Measurements from ENCODE around the gene PCBP3. TPM values are rescaled to one million over a fixed set of nuclear protein-coding genes. Genes with fewer than 3 reads are reported as not detected.

Gene PCBP3
- total RNA-seq, 1 experiment from 2014 or later: 0.23 TPM

DNA sequence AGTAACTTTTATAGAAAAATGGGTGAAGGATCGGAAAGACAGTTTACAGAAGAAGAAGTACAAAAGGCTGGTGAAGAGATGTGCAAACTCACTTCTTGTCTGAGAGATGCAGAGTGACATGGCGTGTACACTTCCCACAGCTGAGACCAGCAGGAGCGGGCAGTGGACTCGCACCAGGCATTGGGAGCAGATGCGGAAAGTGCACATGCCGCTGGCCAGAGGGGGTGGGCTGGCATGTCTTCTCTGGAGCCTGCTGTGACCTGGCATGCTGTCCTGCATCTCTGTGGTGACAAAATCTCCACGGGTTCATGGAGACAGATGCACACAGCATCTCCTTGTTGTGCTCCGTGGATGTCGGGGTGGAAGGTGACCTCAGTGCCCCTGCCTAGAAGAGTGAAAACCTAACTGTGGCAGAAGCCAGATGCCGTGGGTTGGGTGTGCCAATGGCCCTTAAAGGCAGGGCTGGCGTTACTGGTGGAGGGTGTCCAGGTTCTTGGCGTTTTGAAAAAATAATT, 209.4 kb downstream of the PCBP3 start:
- no peaks in the 10 kb centered on the region for H3K9me3 ChIP-seq

GRCh38 chr21:45853703-45854342, 210.3 kb downstream of the PCBP3 start:
- DNase-seq: no peak
- no peaks in the 10 kb centered on the region for H3K36me3 ChIP-seq
- no peak overlapping the region for H3K4me3 ChIP-seq
- no peaks in the 10 kb centered on the region for H3K27me3 ChIP-seq
- H3K9me3 ChIP-seq: no peaks in the 10 kb centered on the region

More for the DNA sequence above, 209.4 kb downstream of the PCBP3 start:
- H3K4me3 ChIP-seq: no peak overlapping the region
- H3K27me3 ChIP-seq: no peaks in the 10 kb centered on the region
- H3K36me3 ChIP-seq: no peaks in the 10 kb centered on the region
- DNase-seq: no peak

DNA sequence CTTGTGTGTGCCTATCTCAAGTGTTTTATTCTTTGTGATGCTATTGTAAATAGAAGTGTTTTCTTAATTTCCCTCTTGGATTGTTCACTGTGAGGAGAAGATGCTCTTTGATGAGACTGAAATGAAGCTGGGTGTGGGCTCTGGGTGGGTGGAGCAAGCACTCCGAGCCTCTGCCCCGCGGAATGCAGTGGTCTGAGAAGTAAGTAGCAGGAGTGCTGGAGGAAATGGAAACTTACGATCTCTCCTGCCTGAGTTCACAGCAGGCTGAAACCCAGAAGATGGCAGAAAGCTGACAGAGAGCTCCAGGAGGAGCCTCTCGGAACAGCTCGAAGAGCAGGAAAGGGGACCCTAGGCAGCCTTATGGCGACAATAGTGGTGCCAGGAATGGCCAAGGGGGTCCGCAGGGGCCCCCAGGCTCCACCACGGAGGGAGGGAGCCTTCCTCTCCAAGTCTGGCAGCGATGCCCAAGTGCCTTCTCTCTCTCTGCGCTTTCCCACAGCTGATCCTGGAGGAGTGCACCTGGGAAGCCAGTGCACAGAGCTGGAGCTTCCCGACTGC, 211.2 kb downstream of the PCBP3 start:
- Histone ChIP-seq H3K27me3 (no peaks in the 10 kb centered on the region), H3K9me3 (no peaks in the 10 kb centered on the region), H3K36me3 (no peaks in the 10 kb centered on the region), H3K4me3 (no peak overlapping the region)
- DNase-seq: no peak

- DNase-seq: no peak
- H3K9me3 ChIP-seq: no peaks in the 10 kb centered on the region
- H3K36me3 ChIP-seq: no peaks in the 10 kb centered on the region
- no peak overlapping the region for H3K4me3 ChIP-seq
- H3K27me3 ChIP-seq: no peaks in the 10 kb centered on the region
Measured at GRCh38 chr21:45855248-45855811, 211.8 kb downstream of the PCBP3 start.

DNA sequence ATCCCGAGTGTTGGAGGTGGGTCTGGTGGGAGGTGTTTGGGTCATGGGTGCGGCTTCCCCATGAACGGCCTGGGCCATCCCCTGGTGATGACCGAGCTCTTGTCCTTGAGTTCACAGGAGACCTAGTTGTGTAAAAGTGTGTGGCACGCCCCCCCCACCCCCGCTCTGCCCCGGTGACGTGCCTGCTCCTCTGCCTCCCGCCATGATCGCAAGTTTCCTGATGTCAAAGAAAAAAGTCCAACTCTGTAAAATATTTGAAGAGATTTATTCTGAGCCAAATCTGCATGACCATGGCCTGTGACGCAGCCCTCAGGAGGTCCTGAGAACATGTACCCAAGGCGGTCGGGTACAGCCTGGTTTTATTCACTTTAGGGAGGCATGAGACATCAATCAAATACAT, 212.9 kb downstream of the PCBP3 start:
- no peaks in the 10 kb centered on the region for H3K36me3 ChIP-seq
- H3K4me3 ChIP-seq: no peak overlapping the region
- DNase-seq: no peak
- no peaks in the 10 kb centered on the region for H3K27me3 ChIP-seq
- no peaks in the 10 kb centered on the region for H3K9me3 ChIP-seq

GRCh38 chr21:45856906-45857305, 213.4 kb downstream of the PCBP3 start:
- DNase-seq: no peak
- H3K27me3 ChIP-seq: no peaks in the 10 kb centered on the region
- H3K9me3 ChIP-seq: no peaks in the 10 kb centered on the region
- no peaks in the 10 kb centered on the region for H3K36me3 ChIP-seq
- no peak overlapping the region for H3K4me3 ChIP-seq

GRCh38 chr21:45857761-45858160, 214.2 kb downstream of the PCBP3 start:
- DNase-seq: no peak

GRCh38 chr21:45858180-45858579, 214.7 kb downstream of the PCBP3 start:
- no peak overlapping the region for H3K4me3 ChIP-seq
- no peaks in the 10 kb centered on the region for H3K27me3 ChIP-seq
- no peaks in the 10 kb centered on the region for H3K9me3 ChIP-seq
- H3K36me3 ChIP-seq: no peaks in the 10 kb centered on the region
- DNase-seq: no peak

More at GRCh38 chr21:45857761-45858160, 214.2 kb downstream of the PCBP3 start:
- Histone ChIP-seq H3K27me3 (no peaks in the 10 kb centered on the region), H3K4me3 (no peak overlapping the region), H3K9me3 (no peaks in the 10 kb centered on the region), H3K36me3 (no peaks in the 10 kb centered on the region)

GRCh38 chr21:45859041-45859761, 215.7 kb downstream of the PCBP3 start:
- H3K36me3 ChIP-seq: no peaks in the 10 kb centered on the region
- H3K27me3 ChIP-seq: no peaks in the 10 kb centered on the region
- no peaks in the 10 kb centered on the region for H3K9me3 ChIP-seq
- H3K4me3 ChIP-seq: no peak overlapping the region
- no peak for DNase-seq

DNA sequence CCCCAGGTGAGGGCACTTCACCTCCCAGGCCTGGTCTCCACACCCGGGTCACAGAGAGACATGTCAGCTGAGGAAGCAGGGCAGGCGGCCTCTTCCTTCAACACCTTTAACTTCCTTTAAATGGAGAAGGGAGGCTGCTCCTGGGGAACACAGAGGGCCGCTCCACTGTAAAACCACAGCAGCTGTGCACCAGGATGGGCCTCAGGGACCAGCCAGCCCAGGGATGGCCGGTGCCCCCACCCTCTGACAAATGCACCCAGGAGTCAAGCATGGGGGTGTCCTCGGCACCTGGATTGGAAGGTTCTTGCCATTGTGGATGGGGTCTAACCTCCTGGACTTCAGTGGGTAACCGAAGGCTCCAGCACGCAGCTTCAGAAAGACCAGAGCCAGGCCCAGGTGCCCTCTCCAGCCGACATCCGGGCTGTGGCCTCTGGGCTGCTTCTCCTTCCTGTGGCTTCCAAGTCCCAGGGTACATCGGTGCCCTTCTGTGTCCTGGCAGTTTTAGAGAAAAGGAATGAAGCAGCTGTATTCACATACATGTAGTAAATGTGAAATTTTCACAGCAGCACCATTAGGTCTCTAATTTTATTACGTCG, 216.3 kb downstream of the PCBP3 start:
- DNase-seq: no peak
- H3K36me3 ChIP-seq: no peaks in the 10 kb centered on the region
- H3K27me3 ChIP-seq: no peaks in the 10 kb centered on the region
- no peaks in the 10 kb centered on the region for H3K9me3 ChIP-seq
- H3K4me3 ChIP-seq: no peak overlapping the region

GRCh38 chr21:45860493-45861155, 217.1 kb downstream of the PCBP3 start:
- no peaks in the 10 kb centered on the region for H3K36me3 ChIP-seq
- no peak overlapping the region for H3K4me3 ChIP-seq
- no peak for DNase-seq

GRCh38 chr21:45861156-45861870, 217.8 kb downstream of the PCBP3 start:
- no peaks in the 10 kb centered on the region for H3K9me3 ChIP-seq
- no peaks in the 10 kb centered on the region for H3K27me3 ChIP-seq
- no peak for DNase-seq
- H3K4me3 ChIP-seq: no peak overlapping the region
- H3K36me3 ChIP-seq: no peaks in the 10 kb centered on the region

More at GRCh38 chr21:45860493-45861155, 217.1 kb downstream of the PCBP3 start:
- H3K9me3 ChIP-seq: no peaks in the 10 kb centered on the region
- no peaks in the 10 kb centered on the region for H3K27me3 ChIP-seq

- Histone ChIP-seq H3K9me3 (no peaks in the 10 kb centered on the region), H3K4me3 (no peak overlapping the region), H3K36me3 (no peaks in the 10 kb centered on the region), H3K27me3 (no peaks in the 10 kb centered on the region)
- DNase-seq: no peak
Measured at GRCh38 chr21:45862543-45863207, 219.2 kb downstream of the PCBP3 start.

GRCh38 chr21:45863267-45863666, 219.7 kb downstream of the PCBP3 start:
- no peaks in the 10 kb centered on the region for H3K36me3 ChIP-seq
- H3K27me3 ChIP-seq: no peaks in the 10 kb centered on the region
- H3K4me3 ChIP-seq: no peak overlapping the region
- no peak for DNase-seq
- no peaks in the 10 kb centered on the region for H3K9me3 ChIP-seq

- no peaks in the 10 kb centered on the region for H3K9me3 ChIP-seq
- H3K36me3 ChIP-seq: no peaks in the 10 kb centered on the region
- H3K4me3 ChIP-seq: no peak overlapping the region
- no peaks in the 10 kb centered on the region for H3K27me3 ChIP-seq
- DNase-seq: no peak
Measured at GRCh38 chr21:45863751-45864150, 220.2 kb downstream of the PCBP3 start.
